PC-3 (cell line): ENCODE results near the gene SH3BP5L.

Source experiments
- CTCF ChIP-seq: fragments of 300-600 bp; sonication (generic); conservative IDR thresholded peaks from 2 replicates; pipeline ENCODE4 v1.5.1; 2017; ENCODE audit warnings: antibody characterized with exemption, low read depth, mild to moderate bottlenecking, low read length
- EZH2 ChIP-seq: fragments of 300-600 bp; sonication (generic); IDR thresholded peaks from one replicate; pipeline ENCODE4 v1.6.1; 2017; ENCODE audit warnings: antibody characterized with exemption, mild to moderate bottlenecking, low read length; ENCODE audit not compliant: unreplicated experiment
- EZH2phosphoT487 ChIP-seq: fragments of 300-600 bp; sonication (generic); IDR thresholded peaks from 2 replicates; pipeline ENCODE4 v1.6.1; 2018; ENCODE audit warnings: mild to moderate bottlenecking, antibody characterized with exemption, low read length, borderline replicate concordance

GRCh38 chr1:248855580-248855979 is 29.9 kb upstream of the SH3BP5L start:
- TF ChIP-seq EZH2 (no peak), CTCF (no peak), EZH2phosphoT487 (no peak)
